Stimulated activated CD8-positive, alpha-beta memory T cell treated with anti-CD3 and anti-CD28 coated beads, Interleukin-15, amount 100 ng/mL, for 48 hours (primary cell): ENCODE data around the gene LRBA.
A peak's percentile ranks its signal among the peaks of the same experiment; 100 is the strongest.
"Not testable (repeated sequence)": the region's sequence is repeated elsewhere in the genome, so short reads cannot be mapped to it uniquely, and the experiment has no call there.

Source experiments
- DNase-seq, 2 donors: peaks; one replicate each; pipeline ENCODE4 v3.0.0-alpha.2; 2020; ENCODE audit warnings: low read depth in 2 of 2

Gene LRBA

GRCh38 chr4:150974252-150974640, 40.8 kb downstream of the LRBA start:
- DNase-seq = no peak

- no peak for DNase-seq
Measured at GRCh38 chr4:150973626-150974251, 41.3 kb downstream of the LRBA start.

- no peak for DNase-seq
Measured at GRCh38 chr4:150972592-150972991, 42.5 kb downstream of the LRBA start.

- DNase-seq = no peak
Measured at GRCh38 chr4:150971901-150972300, 43.2 kb downstream of the LRBA start.

- no peak for DNase-seq
Measured at GRCh38 chr4:150970685-150971151, 44.4 kb downstream of the LRBA start.

- no peak for DNase-seq
Measured at GRCh38 chr4:150964754-150965153, 50.3 kb downstream of the LRBA start.

- DNase-seq = not testable (repeated sequence)
Measured at GRCh38 chr4:150963602-150964345, 51.3 kb downstream of the LRBA start.

GRCh38 chr4:150962245-150962644, 52.8 kb downstream of the LRBA start:
- no peak for DNase-seq

GRCh38 chr4:150961566-150961965, 53.5 kb downstream of the LRBA start:
- no peak for DNase-seq

GRCh38 chr4:150960818-150961217, 54.3 kb downstream of the LRBA start:
- DNase-seq = peak in 1 of 2 donors; percentile 41

GRCh38 chr4:150960079-150960478, 55.0 kb downstream of the LRBA start:
- DNase-seq = no peak

GRCh38 chr4:150957981-150958380, 57.1 kb downstream of the LRBA start:
- not testable (repeated sequence) for DNase-seq

GRCh38 chr4:150957095-150957494, 58.0 kb downstream of the LRBA start:
- DNase-seq = not testable (repeated sequence)

GRCh38 chr4:150953916-150954315, 61.2 kb downstream of the LRBA start:
- DNase-seq = not testable (repeated sequence)

- no peak for DNase-seq
Measured at GRCh38 chr4:150952167-150952845, 62.8 kb downstream of the LRBA start.

GRCh38 chr4:150950657-150951288, 64.3 kb downstream of the LRBA start:
- no peak for DNase-seq

- DNase-seq = no peak
Measured at GRCh38 chr4:150949943-150950342, 65.1 kb downstream of the LRBA start.

GRCh38 chr4:150949342-150949741, 65.7 kb downstream of the LRBA start:
- DNase-seq = no peak

GRCh38 chr4:150948710-150949109, 66.4 kb downstream of the LRBA start:
- no peak for DNase-seq

- no peak for DNase-seq
Measured at GRCh38 chr4:150948074-150948473, 67.0 kb downstream of the LRBA start.

- DNase-seq = no peak
Measured at GRCh38 chr4:150944660-150945059, 70.4 kb downstream of the LRBA start.

GRCh38 chr4:150943818-150944217, 71.3 kb downstream of the LRBA start:
- DNase-seq = no peak
